ENCODE data around the gene OR10H4.

Gene OR10H4

DNA sequence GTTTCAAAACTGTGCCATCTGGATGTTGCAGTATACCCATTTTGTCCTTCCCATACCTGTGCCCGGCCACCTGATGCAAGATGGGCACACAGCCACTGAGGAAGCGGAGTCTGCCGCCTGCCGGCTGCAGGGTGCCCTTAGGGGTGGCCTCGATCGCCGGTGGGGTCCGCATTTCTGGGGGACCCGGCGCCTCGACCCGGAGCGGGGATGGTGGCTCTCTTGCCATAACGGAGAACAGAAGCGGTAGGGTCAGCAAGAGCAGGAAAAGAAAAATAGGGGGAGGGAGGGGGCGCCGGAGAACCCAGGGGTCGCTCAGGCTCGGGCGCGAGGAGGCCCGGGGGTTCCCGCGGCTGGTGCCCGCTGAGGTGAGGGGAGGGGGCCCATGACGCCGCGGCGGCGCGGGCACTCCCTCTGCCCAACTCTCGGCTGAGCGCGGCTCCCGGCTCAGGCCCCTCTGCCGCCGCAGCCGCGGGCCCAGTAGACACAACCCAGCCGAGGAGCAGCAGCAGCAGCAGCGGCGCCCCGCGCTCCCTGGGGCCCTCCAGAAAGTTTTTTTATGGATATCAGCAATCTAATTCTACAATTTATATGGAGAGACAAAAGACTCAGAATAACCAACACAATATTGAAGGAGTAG, 37.1 kb upstream of the OR10H4 start:
- H3K27ac Mint-ChIP-seq: no peak overlapping the region
- no peaks in the 10 kb centered on the region for H3K27me3 Mint-ChIP-seq (ENCODE audit: low read depth, poor library complexity)
- no peaks in the 10 kb centered on the region for H3K4me1 Mint-ChIP-seq
- H3K4me3 Mint-ChIP-seq: no peak overlapping the region
- H3K9me3 Mint-ChIP-seq: peaks cover 70% of the 10 kb centered on the region
- no peaks in the 10 kb centered on the region for H3K36me3 Mint-ChIP-seq (ENCODE audit: low read depth)
- TF ChIP-seq, protein P1, sequence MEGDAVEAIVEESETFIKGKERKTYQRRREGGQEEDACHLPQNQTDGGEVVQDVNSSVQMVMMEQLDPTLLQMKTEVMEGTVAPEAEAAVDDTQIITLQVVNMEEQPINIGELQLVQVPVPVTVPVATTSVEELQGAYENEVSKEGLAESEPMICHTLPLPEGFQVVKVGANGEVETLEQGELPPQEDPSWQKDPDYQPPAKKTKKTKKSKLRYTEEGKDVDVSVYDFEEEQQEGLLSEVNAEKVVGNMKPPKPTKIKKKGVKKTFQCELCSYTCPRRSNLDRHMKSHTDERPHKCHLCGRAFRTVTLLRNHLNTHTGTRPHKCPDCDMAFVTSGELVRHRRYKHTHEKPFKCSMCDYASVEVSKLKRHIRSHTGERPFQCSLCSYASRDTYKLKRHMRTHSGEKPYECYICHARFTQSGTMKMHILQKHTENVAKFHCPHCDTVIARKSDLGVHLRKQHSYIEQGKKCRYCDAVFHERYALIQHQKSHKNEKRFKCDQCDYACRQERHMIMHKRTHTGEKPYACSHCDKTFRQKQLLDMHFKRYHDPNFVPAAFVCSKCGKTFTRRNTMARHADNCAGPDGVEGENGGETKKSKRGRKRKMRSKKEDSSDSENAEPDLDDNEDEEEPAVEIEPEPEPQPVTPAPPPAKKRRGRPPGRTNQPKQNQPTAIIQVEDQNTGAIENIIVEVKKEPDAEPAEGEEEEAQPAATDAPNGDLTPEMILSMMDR (IDR thresholded peaks at IDR 0.05): no peak
- DNase-seq: no peak

DNA sequence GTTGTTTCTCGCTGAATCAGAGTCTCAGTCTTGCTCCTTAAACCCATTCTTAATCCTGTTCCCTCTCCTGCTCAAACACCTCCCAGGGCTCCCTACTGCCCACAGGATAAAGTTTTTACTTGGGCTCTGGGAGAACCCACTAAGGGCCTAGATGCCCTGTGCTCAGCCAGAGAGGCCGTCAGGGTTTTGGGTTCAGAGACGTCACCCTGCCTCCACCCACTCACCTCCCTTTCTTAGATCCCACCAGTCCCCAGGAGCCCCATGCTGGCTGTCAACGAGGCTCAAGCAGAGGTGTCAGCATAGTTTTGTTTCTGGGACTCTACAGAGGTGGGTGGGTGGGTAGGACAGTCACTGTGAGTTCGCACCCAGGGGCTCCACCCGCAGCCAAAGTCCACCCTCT, 35.4 kb upstream of the OR10H4 start:
- H3K27me3 Mint-ChIP-seq (ENCODE audit: low read depth, poor library complexity): no peaks in the 10 kb centered on the region
- H3K36me3 Mint-ChIP-seq (ENCODE audit: low read depth): no peaks in the 10 kb centered on the region
- H3K4me3 Mint-ChIP-seq: no peak overlapping the region
- TF ChIP-seq, protein P1 (IDR thresholded peaks at IDR 0.05): no peak
- peaks cover 77% of the 10 kb centered on the region for H3K9me3 Mint-ChIP-seq
- no peak for DNase-seq
- H3K27ac Mint-ChIP-seq: no peak overlapping the region
- H3K4me1 Mint-ChIP-seq: no peaks in the 10 kb centered on the region

DNA sequence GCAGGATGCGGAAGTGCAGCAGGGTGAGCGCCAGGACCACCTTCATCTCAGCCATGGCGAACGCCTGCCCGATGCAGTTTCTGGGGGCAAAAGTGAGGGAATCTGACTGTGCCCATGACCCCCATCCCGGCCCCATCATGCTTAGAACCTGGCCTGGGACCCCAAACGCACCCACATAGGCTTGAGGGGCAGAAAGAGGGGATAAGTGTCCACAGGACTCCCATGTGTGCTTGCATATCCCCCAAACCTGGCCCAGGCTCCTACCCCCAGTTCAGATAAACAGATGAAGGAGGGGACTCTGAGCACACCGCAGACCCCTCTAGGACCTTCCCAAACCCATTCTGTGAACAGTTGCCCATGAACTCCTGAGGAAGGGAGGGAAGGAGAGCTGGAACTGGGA, 35.0 kb upstream of the OR10H4 start:
- Mint-ChIP-seq H3K4me3 (no peak overlapping the region), H3K27me3 (ENCODE audit: low read depth, poor library complexity) (no peaks in the 10 kb centered on the region), H3K4me1 (no peaks in the 10 kb centered on the region), H3K9me3 (peaks cover 81% of the 10 kb centered on the region), H3K36me3 (ENCODE audit: low read depth) (no peaks in the 10 kb centered on the region), H3K27ac (no peak overlapping the region)
- DNase-seq: no peak
- TF ChIP-seq, protein P1 (IDR thresholded peaks at IDR 0.05): no peak

GRCh38 chr19:15915109-15915508, 33.7 kb upstream of the OR10H4 start:
- Mint-ChIP-seq H3K27me3 (ENCODE audit: low read depth, poor library complexity) (no peaks in the 10 kb centered on the region), H3K36me3 (ENCODE audit: low read depth) (no peaks in the 10 kb centered on the region), H3K9me3 (peaks cover 78% of the 10 kb centered on the region), H3K4me1 (no peaks in the 10 kb centered on the region), H3K27ac (no peak overlapping the region), H3K4me3 (no peak overlapping the region)
- TF ChIP-seq, protein P1 (IDR thresholded peaks at IDR 0.05): no peak
- DNase-seq: no peak

GRCh38 chr19:15919243-15919642, 29.6 kb upstream of the OR10H4 start:
- Mint-ChIP-seq H3K4me3 (no peak overlapping the region), H3K27ac (no peak overlapping the region), H3K9me3 (peaks cover 85% of the 10 kb centered on the region), H3K4me1 (no peaks in the 10 kb centered on the region), H3K36me3 (ENCODE audit: low read depth) (no peaks in the 10 kb centered on the region), H3K27me3 (ENCODE audit: low read depth, poor library complexity) (no peaks in the 10 kb centered on the region)
- TF ChIP-seq, protein P1 (IDR thresholded peaks at IDR 0.05): no peak
- DNase-seq: no peak

DNA sequence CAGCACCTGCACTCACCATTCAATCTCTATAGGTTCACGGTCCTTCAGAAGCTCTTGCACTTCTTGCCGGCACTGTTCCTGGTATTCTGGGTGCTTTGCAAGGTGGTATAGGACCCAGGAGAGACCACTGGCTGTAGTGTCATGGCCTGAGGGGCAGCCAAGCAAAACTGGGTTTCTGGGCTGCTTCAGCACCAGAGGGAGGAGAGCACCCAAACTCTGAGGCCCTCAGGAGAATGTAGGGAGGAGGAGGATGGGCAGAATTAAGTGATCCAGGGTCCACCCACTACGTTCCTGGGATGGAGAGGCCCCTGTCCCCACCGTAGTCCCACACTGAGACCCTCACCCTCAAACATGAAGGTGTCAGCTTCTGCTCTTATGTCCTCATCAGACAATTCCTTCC, 26.8 kb upstream of the OR10H4 start:
- TF ChIP-seq, protein P1 (IDR thresholded peaks at IDR 0.05): no peak
- Mint-ChIP-seq H3K27me3 (ENCODE audit: low read depth, poor library complexity) (no peaks in the 10 kb centered on the region), H3K27ac (no peak overlapping the region), H3K4me1 (no peaks in the 10 kb centered on the region), H3K36me3 (ENCODE audit: low read depth) (no peaks in the 10 kb centered on the region), H3K4me3 (no peak overlapping the region), H3K9me3 (peaks cover 88% of the 10 kb centered on the region)
- DNase-seq: no peak
